Stomach (tissue), 9 donors: ENCODE results near the gene BFAR. TPM values are rescaled to one million over a fixed set of nuclear protein-coding genes. Genes with fewer than 3 reads are reported as not detected.
A peak's percentile ranks its signal among the peaks of the same experiment; 100 is the strongest.

ENCODE experiments used
- DNase-seq, 2 donors: peaks; one replicate each; pipeline versions ENCODE4 v3.0.0 to v3.0.0-alpha.2; 2013 to 2019
- H3K27ac ChIP-seq, 5 donors: fragments of 200-600 bp in 4 of 5; sonication (generic) in 4 of 5; one replicate each; pipeline ENCODE4 v1.5.1; 2013 to 2019; ENCODE audit warnings: mild to moderate bottlenecking in 1 of 5, moderate library complexity in 1 of 5
- H3K27me3 ChIP-seq, 3 donors: fragments of 200-600 bp; sonication (generic); one replicate each; pipeline ENCODE4 v1.5.1; 2017 to 2019; ENCODE audit warnings: mixed run types in 1 of 3
- H3K36me3 ChIP-seq, 4 donors: fragments of 200-600 bp; sonication (generic); 1 replicate in 3 of 4; 2 replicates in 1 of 4; pipeline ENCODE4 v1.5.1; 2016 to 2019
- H3K4me1 ChIP-seq, 4 donors: fragments of 200-600 bp; sonication (generic); one replicate each; pipeline ENCODE4 v1.5.1; 2016 to 2019
- H3K4me3 ChIP-seq, 4 donors: fragments of 200-600 bp; sonication (generic) in 3 of 4; one replicate each; pipeline ENCODE4 v1.5.1; 2016 to 2019; ENCODE audit warnings: mild to moderate bottlenecking in 1 of 4
- H3K9me3 ChIP-seq, 4 donors: fragments of 200-600 bp; sonication (generic); one replicate each; pipeline ENCODE4 v1.5.1; 2016 to 2019
- CTCF ChIP-seq, 7 experiments: fragments of 450-650 bp in 4 of 7; fragments of 200-600 bp in 3 of 7; sonication (generic) in 3 of 7; IDR thresholded peaks; one replicate each; pipeline ENCODE4 v1.5.1; 2016 to 2019; ENCODE audit warnings: antibody characterized with exemption in 7 of 7, control low read depth in 2 of 7, mild to moderate bottlenecking in 1 of 7
- EP300 ChIP-seq: sonication (generic); formaldehyde crosslinking; IDR thresholded peaks from one replicate; pipeline ENCODE4 v1.6.1; 2017; ENCODE audit warnings: antibody characterized with exemption
- POLR2A ChIP-seq, 4 donors: fragments of 450-650 bp; IDR thresholded peaks; one replicate each; pipeline ENCODE4 v1.6.1; 2016; ENCODE audit warnings: antibody characterized with exemption in 4 of 4, control low read depth in 2 of 4, mild to moderate bottlenecking in 1 of 4, moderate library complexity in 1 of 4
- POLR2AphosphoS5 ChIP-seq, 3 donors: sonication (generic); formaldehyde crosslinking; IDR thresholded peaks; one replicate each; pipeline ENCODE4 v1.6.1; 2016; ENCODE audit warnings: antibody characterized with exemption in 3 of 3
- WGBS, 5 donors: extraction: QIAGEN DNeasy Blood & Tissue Kit in 3 of 5; methylation state at CpG; one replicate each; pipeline versions ENCODE4 v1.1.5 to v1.1.7; 2013 to 2018; 5-methylcytosine and 5-hydroxymethylcytosine counted together
- intact Hi-C: fragments of 100-400 bp; cut with DNase I; formaldehyde crosslinking; loops from one replicate; pipeline ENCODE4 v1.15.1; 2023; ENCODE audit warnings: low total_unique reads
- polyA plus RNA-seq, 3 donors: library from polyadenylated mRNA; stranded (reverse); fragments of 200-250 nt; gene quantifications; one replicate each; pipeline ENCODE4 v1.2.3, GENCODE V29; 2013
- total RNA-seq, 5 donors: library from RNA; depleted of rRNA; stranded (reverse); fragments of >200 nt; gene quantifications; one replicate each; pipeline versions ENCODE4 v1.1.0 to v1.2.3, GENCODE V29; 2014 to 2016
- donor health status: healthy with polysubstance abuse.
- donor health status: Bipolar disorder and iron deficiency.
- donor health status: healthy.

BFAR gene
- total and polyA plus RNA-seq, 8 donors = 18.2 to 113 (median 44.0) TPM

DNA sequence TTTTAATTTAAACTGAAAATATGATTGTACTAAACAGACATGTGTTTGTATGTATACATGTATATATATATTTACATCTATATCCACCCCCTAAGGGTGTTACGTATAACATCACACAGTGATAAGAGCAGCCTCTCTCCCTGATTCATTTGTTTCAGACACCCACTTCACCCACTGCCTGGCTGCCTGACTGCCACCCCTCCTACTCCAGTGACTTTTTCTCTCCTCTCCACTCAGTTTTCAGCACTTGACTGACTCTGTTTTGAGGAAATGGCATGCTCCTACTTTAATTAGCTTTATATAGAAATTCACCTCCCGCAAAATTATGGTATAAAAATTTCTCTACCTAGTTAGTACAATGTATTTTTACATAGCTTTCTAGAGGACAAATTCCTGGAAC, 20.0 kb downstream of the BFAR start:
- WGBS, 5 donors = 91 to 97% (median 95%) methylated on average over 2 of the region's 2 CpGs
- H3K27ac ChIP-seq = no peak overlapping the region
- no peak for DNase-seq
- H3K27me3 ChIP-seq = no peaks in the 10 kb centered on the region
- H3K9me3 ChIP-seq = no peaks in the 10 kb centered on the region
- TF ChIP-seq CTCF (IDR thresholded peaks at IDR 0.05) = no peak
- TF ChIP-seq POLR2A (IDR thresholded peaks at IDR 0.05) = no peak
- TF ChIP-seq POLR2AphosphoS5 (IDR thresholded peaks at IDR 0.05) = no peak
- no peak for TF ChIP-seq EP300
- H3K4me1 ChIP-seq = peaks cover 4 to 26% (median 18%) of the 10 kb centered on the region in 4 donors
- H3K4me3 ChIP-seq = no peak overlapping the region
- intact Hi-C loops = no loop called here
- H3K36me3 ChIP-seq = peaks cover 40 to 100% (median 99%) of the 10 kb centered on the region in 4 donors

GRCh38 chr16:14658063-14658462, 25.3 kb downstream of the BFAR start:
- no peak overlapping the region for H3K4me3 ChIP-seq
- 47 to 92% (median 66%) methylated on average over 2 of the region's 2 CpGs for whole genome bisulfite sequencing, 5 donors
- no peak for TF ChIP-seq EP300
- TF ChIP-seq POLR2A (IDR thresholded peaks at IDR 0.05) = no peak
- no peak for TF ChIP-seq POLR2AphosphoS5 (IDR thresholded peaks at IDR 0.05)
- no peak for TF ChIP-seq CTCF (IDR thresholded peaks at IDR 0.05)
- peaks cover 52 to 100% (median 99%) of the 10 kb centered on the region in 4 donors for H3K36me3 ChIP-seq
- peak overlapping the region in 4 of 5 donors; percentile 69 to 84 (median 78) for H3K27ac ChIP-seq
- peaks cover 4 to 32% (median 19%) of the 10 kb centered on the region in 4 donors for H3K4me1 ChIP-seq
- DNase-seq = no peak
- H3K9me3 ChIP-seq = no peaks in the 10 kb centered on the region
- H3K27me3 ChIP-seq = no peaks in the 10 kb centered on the region
- intact Hi-C loops = no loop called here

GRCh38 chr16:14667347-14668266, 34.9 kb downstream of the BFAR start:
- WGBS, 5 donors = 68 to 77% (median 69%) methylated on average over 16 of the region's 16 CpGs
- peak in 1 of 2 donors; percentile 29 for DNase-seq
- no peaks in the 10 kb centered on the region for H3K27me3 ChIP-seq
- H3K27ac ChIP-seq = peak overlapping the region in 3 of 5 donors; percentile 29 to 82 (median 29)
- H3K4me3 ChIP-seq = no peak overlapping the region
- TF ChIP-seq POLR2AphosphoS5 (IDR thresholded peaks at IDR 0.05) (no peak), EP300 (no peak), CTCF (IDR thresholded peaks at IDR 0.05) (no peak), POLR2A (IDR thresholded peaks at IDR 0.05) (no peak)
- no peaks in the 10 kb centered on the region for H3K9me3 ChIP-seq
- peaks cover 0 to 26% (median 17%) of the 10 kb centered on the region in 4 donors for H3K4me1 ChIP-seq
- intact Hi-C loops = no loop called here
- peaks cover 55 to 71% (median 66%) of the 10 kb centered on the region in 4 donors for H3K36me3 ChIP-seq

DNA sequence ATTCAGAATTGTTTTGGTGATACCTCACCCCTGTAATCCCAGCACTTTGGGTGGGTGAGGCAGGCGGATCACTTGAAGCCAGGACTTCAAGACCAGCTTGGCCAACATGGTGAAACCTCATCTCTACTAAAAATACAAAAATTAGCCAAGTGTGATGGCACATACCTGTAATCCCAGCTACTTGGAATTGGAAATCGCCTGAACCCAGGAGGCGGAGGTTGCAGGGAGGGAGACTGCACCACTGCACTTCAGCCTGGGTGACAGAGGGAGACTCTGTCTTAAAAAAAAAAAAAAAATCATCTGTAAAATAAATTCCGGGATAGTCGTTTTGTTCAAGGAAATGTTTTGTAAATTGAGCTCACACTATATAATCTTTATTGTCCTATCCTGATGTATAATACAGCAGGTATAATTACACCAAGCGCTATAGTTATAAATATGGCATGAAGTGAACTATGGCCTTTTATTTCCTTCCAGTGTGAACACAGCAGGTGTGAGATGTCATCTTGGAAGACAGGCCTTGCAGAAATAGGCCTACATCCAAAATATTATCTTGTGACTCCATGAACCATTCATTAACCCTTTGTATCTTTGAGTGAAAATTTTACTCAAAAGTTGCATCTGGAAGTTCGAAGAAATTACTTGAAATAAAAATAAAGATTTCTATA, 35.9 kb downstream of the BFAR start:
- Histone ChIP-seq H3K27me3 (no peaks in the 10 kb centered on the region), H3K36me3 (peaks cover 44 to 60% (median 56%) of the 10 kb centered on the region in 4 donors), H3K4me3 (no peak overlapping the region), H3K27ac (peak overlapping the region in 3 of 5 donors; percentile 29 to 82 (median 68)), H3K4me1 (peaks cover 0 to 35% (median 25%) of the 10 kb centered on the region in 4 donors), H3K9me3 (no peaks in the 10 kb centered on the region)
- 73 to 84% (median 80%) methylated on average over 7 of the region's 7 CpGs for WGBS, 5 donors
- TF ChIP-seq POLR2AphosphoS5 (IDR thresholded peaks at IDR 0.05) (no peak), CTCF (IDR thresholded peaks at IDR 0.05) (no peak), EP300 (no peak), POLR2A (IDR thresholded peaks at IDR 0.05) (no peak)
- intact Hi-C loops = no loop called here
- no peak for DNase-seq
